Neural progenitor cell (in vitro differentiated cells): ENCODE results near the gene LAX1.

Experiments used
- EZH2phosphoT487 ChIP-seq: fragments of 200-600 bp; sonication (generic); IDR thresholded peaks from 2 replicates; pipeline ENCODE4 v1.6.1; 2017; ENCODE audit warnings: antibody characterized with exemption
- TF ChIP-seq, protein P1 (sequence below): fragments of 200-600 bp; sonication (generic); IDR thresholded peaks from 2 replicates; pipeline ENCODE4 v1.5.1; 2017; ENCODE audit warnings: antibody characterized with exemption, mild to moderate bottlenecking

DNA sequence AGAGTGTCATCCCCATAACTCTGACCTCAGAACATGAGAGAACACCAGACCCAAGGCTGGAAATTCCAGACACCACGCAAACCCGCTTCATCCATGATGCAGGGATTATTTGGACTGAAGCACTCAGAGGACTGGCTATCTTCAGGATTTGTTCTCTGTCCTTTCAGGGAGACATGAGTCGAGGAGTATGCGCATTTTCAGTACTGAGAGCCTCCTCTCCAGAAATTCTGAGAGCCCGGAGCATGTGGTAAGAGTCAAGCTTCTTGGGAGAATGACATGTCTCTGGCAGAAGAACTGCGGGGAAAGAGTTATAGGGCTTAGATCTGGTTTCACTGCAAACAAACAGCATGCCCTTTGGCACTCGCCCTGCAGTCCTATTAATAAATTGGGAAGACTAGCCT, 6.9 kb downstream of the LAX1 start:
- TF ChIP-seq, protein P1, sequence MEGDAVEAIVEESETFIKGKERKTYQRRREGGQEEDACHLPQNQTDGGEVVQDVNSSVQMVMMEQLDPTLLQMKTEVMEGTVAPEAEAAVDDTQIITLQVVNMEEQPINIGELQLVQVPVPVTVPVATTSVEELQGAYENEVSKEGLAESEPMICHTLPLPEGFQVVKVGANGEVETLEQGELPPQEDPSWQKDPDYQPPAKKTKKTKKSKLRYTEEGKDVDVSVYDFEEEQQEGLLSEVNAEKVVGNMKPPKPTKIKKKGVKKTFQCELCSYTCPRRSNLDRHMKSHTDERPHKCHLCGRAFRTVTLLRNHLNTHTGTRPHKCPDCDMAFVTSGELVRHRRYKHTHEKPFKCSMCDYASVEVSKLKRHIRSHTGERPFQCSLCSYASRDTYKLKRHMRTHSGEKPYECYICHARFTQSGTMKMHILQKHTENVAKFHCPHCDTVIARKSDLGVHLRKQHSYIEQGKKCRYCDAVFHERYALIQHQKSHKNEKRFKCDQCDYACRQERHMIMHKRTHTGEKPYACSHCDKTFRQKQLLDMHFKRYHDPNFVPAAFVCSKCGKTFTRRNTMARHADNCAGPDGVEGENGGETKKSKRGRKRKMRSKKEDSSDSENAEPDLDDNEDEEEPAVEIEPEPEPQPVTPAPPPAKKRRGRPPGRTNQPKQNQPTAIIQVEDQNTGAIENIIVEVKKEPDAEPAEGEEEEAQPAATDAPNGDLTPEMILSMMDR: no peak
- TF ChIP-seq EZH2phosphoT487: no peak
